Osteoblast (primary cell): ENCODE measurements around the gene ANXA3. TPM values are rescaled to one million over a fixed set of nuclear protein-coding genes. Genes with fewer than 3 reads are reported as not detected.
"Not testable (repeated sequence)": the region's sequence is repeated elsewhere in the genome, so short reads cannot be mapped to it uniquely, and the experiment has no call there.

ENCODE experiments used
- DNase-seq: peaks from one replicate; pipeline ENCODE4 v3.0.0; 2011; ENCODE audit warnings: low spot score, mixed read lengths; ENCODE audit not compliant: insufficient read length; ENCODE audit errors: missing footprints
- H2AFZ ChIP-seq: 2 replicates; pipeline ENCODE4 v1.6.0; 2011; ENCODE audit warnings: mild to moderate bottlenecking, low read length
- H3K27ac ChIP-seq: 2 replicates; pipeline ENCODE4 v1.5.1; 2011; ENCODE audit warnings: mild to moderate bottlenecking, low read depth, low read length, moderate library complexity
- H3K27me3 ChIP-seq: 2 replicates; pipeline ENCODE4 v1.6.0; 2012; ENCODE audit warnings: mild to moderate bottlenecking, control low read depth, inconsistent platforms, low read length, moderate library complexity; ENCODE audit not compliant: insufficient read depth
- H3K36me3 ChIP-seq: 2 replicates; pipeline ENCODE4 v1.5.1; 2011; ENCODE audit warnings: mild to moderate bottlenecking, low read length, control low read depth, moderate library complexity; ENCODE audit not compliant: insufficient read depth
- H3K4me1 ChIP-seq: 2 replicates; pipeline ENCODE4 v1.5.1; 2011; ENCODE audit warnings: mild to moderate bottlenecking, low read length, control low read depth, moderate library complexity; ENCODE audit not compliant: insufficient read depth
- H3K4me2 ChIP-seq: 2 replicates; pipeline ENCODE4 v1.6.0; 2011; ENCODE audit warnings: mild to moderate bottlenecking, low read length; ENCODE audit not compliant: insufficient read depth
- H3K4me3 ChIP-seq: fragments of 200-600 bp; sonication (generic); 3 replicates; pipeline ENCODE4 v1.5.1; 2012; ENCODE audit warnings: mild to moderate bottlenecking, low read length, inconsistent platforms; ENCODE audit not compliant: insufficient read depth
- H3K79me2 ChIP-seq: 2 replicates; pipeline ENCODE4 v1.6.0; 2012; ENCODE audit warnings: mild to moderate bottlenecking, low read length, control low read depth, inconsistent platforms; ENCODE audit not compliant: insufficient read depth
- H3K9me3 ChIP-seq: 2 replicates; pipeline ENCODE4 v1.5.1; 2011; ENCODE audit warnings: low read depth, low read length, control low read depth
- H4K20me1 ChIP-seq: 2 replicates; pipeline ENCODE4 v1.6.0; 2012; ENCODE audit warnings: mild to moderate bottlenecking, low read length, control low read depth; ENCODE audit not compliant: insufficient read depth
- CTCF ChIP-seq: IDR thresholded peaks from 2 replicates; pipeline ENCODE4 v1.5.1; 2011; ENCODE audit warnings: mild to moderate bottlenecking, low read depth, low read length, moderate library complexity; ENCODE audit errors: extremely low read depth
- total RNA-seq: library from RNA; depleted of rRNA; stranded (reverse); fragments of >200 nt; gene quantifications from 2 replicates; pipeline ENCODE4 v1.2.3, GENCODE V29; 2012

Gene ANXA3
- total RNA-seq, 1 donor = 2.9 TPM

- H3K9me3 ChIP-seq = no peaks in the 10 kb centered on the region
These were observed 9.2 kb upstream of the ANXA3 start for GRCh38 chr4:78542373-78542772.

GRCh38 chr4:78543424-78544125 lies 8.0 kb upstream of the ANXA3 start:
- Histone ChIP-seq H3K79me2 (no peaks in the 10 kb centered on the region), H3K9me3 (no peaks in the 10 kb centered on the region), H3K27me3 (no peaks in the 10 kb centered on the region), H3K36me3 (no peaks in the 10 kb centered on the region), H2AFZ (no peak overlapping the region), H3K27ac (no peak overlapping the region), H3K4me1 (peaks cover 18% of the 10 kb centered on the region), H3K4me3 (no peak overlapping the region), H3K4me2 (no peak overlapping the region), H4K20me1 (no peaks in the 10 kb centered on the region)
- no peak for DNase-seq
- no peak for TF ChIP-seq CTCF

More at GRCh38 chr4:78542373-78542772, 9.2 kb upstream of the ANXA3 start:
- H3K27me3 ChIP-seq = no peaks in the 10 kb centered on the region
- no peaks in the 10 kb centered on the region for H3K79me2 ChIP-seq
- TF ChIP-seq CTCF = no peak
- H3K4me3 ChIP-seq = no peak overlapping the region
- no peak for DNase-seq
- H3K36me3 ChIP-seq = no peaks in the 10 kb centered on the region
- no peak overlapping the region for H2AFZ ChIP-seq
- no peak overlapping the region for H3K4me2 ChIP-seq
- H3K4me1 ChIP-seq = peaks cover 18% of the 10 kb centered on the region
- no peaks in the 10 kb centered on the region for H4K20me1 ChIP-seq
- H3K27ac ChIP-seq = no peak overlapping the region

- no peak for TF ChIP-seq CTCF
These were observed 6.9 kb upstream of the ANXA3 start for GRCh38 chr4:78544678-78545077.

GRCh38 chr4:78545275-78546246 lies 6.0 kb upstream of the ANXA3 start:
- H3K79me2 ChIP-seq = no peaks in the 10 kb centered on the region
- no peaks in the 10 kb centered on the region for H4K20me1 ChIP-seq
- no peak overlapping the region for H3K4me3 ChIP-seq
- H3K27ac ChIP-seq = no peak overlapping the region
- TF ChIP-seq CTCF = no peak
- peaks cover 18% of the 10 kb centered on the region for H3K4me1 ChIP-seq
- H3K9me3 ChIP-seq = no peaks in the 10 kb centered on the region
- peaks cover 9% of the 10 kb centered on the region for H3K27me3 ChIP-seq
- H3K36me3 ChIP-seq = no peaks in the 10 kb centered on the region
- H2AFZ ChIP-seq = no peak overlapping the region
- DNase-seq = peak; percentile 96
- H3K4me2 ChIP-seq = peak overlapping the region; percentile 12

More at GRCh38 chr4:78544678-78545077, 6.9 kb upstream of the ANXA3 start:
- Histone ChIP-seq H3K36me3 (no peaks in the 10 kb centered on the region), H3K27ac (no peak overlapping the region), H3K4me2 (no peak overlapping the region), H4K20me1 (no peaks in the 10 kb centered on the region), H3K9me3 (no peaks in the 10 kb centered on the region), H3K79me2 (no peaks in the 10 kb centered on the region), H3K27me3 (peaks cover under 1% of the 10 kb centered on the region), H3K4me1 (peaks cover 18% of the 10 kb centered on the region), H2AFZ (no peak overlapping the region), H3K4me3 (no peak overlapping the region)
- DNase-seq = no peak

- H4K20me1 ChIP-seq, H3K4me2 ChIP-seq, DNase-seq, H3K79me2 ChIP-seq, H2AFZ ChIP-seq, H3K9me3 ChIP-seq, H3K36me3 ChIP-seq, H3K27ac ChIP-seq, H3K4me3 ChIP-seq: not testable (repeated sequence)
- Histone ChIP-seq H3K27me3 (peaks cover 18% of the 10 kb centered on the region), H3K4me1 (peaks cover 23% of the 10 kb centered on the region)
These were observed 3.7 kb upstream of the ANXA3 start for GRCh38 chr4:78547899-78548298.

- not testable (repeated sequence) for H3K4me2 ChIP-seq, DNase-seq, H3K9me3 ChIP-seq, H3K27ac ChIP-seq, H4K20me1 ChIP-seq, H3K79me2 ChIP-seq, H2AFZ ChIP-seq, H3K36me3 ChIP-seq, H3K4me3 ChIP-seq
- Histone ChIP-seq H3K4me1 (peaks cover 20% of the 10 kb centered on the region), H3K27me3 (peaks cover 18% of the 10 kb centered on the region)
These were observed 2.7 kb upstream of the ANXA3 start for GRCh38 chr4:78548889-78549288.
